OCI-LY3 (cell line): Measurements from ENCODE around the gene MRPL20.
A peak's percentile ranks its signal among the peaks of the same experiment; 100 is the strongest.
"Not testable (repeated sequence)": the region's sequence is repeated elsewhere in the genome, so short reads cannot be mapped to it uniquely, and the experiment has no call there.

ENCODE experiments used
- H2AFZ ChIP-seq: fragments of 200-600, 300-600 bp; shearing (Covaris generic); 2 replicates; pipeline ENCODE4 v1.6.0; 2014; ENCODE audit warnings: antibody characterized with exemption, low read depth, low read length
- H3K27ac ChIP-seq: fragments of 200-600, 300-600 bp; sonication (generic); 2 replicates; pipeline ENCODE4 v1.5.1; 2014; ENCODE audit warnings: mild to moderate bottlenecking, low read length, moderate library complexity, mixed read lengths
- H3K27me3 ChIP-seq: fragments of 200-600, 300-600 bp; sonication (generic); 2 replicates; pipeline ENCODE4 v1.6.1; 2014; ENCODE audit warnings: low read depth, low read length, mixed read lengths
- H3K36me3 ChIP-seq: fragments of 200-600, 300-600 bp; sonication (generic); replicated peaks from 2 replicates; pipeline ENCODE3; 2014; ENCODE audit warnings: low read depth, low read length, mixed read lengths
- H3K4me1 ChIP-seq: fragments of 300-600, 200-600 bp; sonication (generic); 2 replicates; pipeline ENCODE4 v1.6.1; 2014; ENCODE audit warnings: low read length, mixed read lengths
- H3K4me2 ChIP-seq: fragments of 200-600, 300-600 bp; sonication (generic); 2 replicates; pipeline ENCODE4 v1.6.1; 2014; ENCODE audit warnings: low read length, mixed read lengths
- H3K4me3 ChIP-seq: fragments of 300-600, 200-600 bp; sonication (generic); 2 replicates; pipeline ENCODE4 v1.5.1; 2014; ENCODE audit warnings: antibody characterized with exemption, mild to moderate bottlenecking, low read length, moderate library complexity
- H3K79me2 ChIP-seq: fragments of 300-600, 200-600 bp; shearing (Covaris generic); 2 replicates; pipeline ENCODE4 v1.6.1; 2014; ENCODE audit warnings: mild to moderate bottlenecking, low read length, mixed read lengths
- H3K9ac ChIP-seq: fragments of 300-600, 200-600 bp; shearing (Covaris generic); 2 replicates; pipeline ENCODE4 v1.6.0; 2014; ENCODE audit warnings: mild to moderate bottlenecking, low read length, moderate library complexity
- H3K9me3 ChIP-seq: fragments of 200-600, 300-600 bp; shearing (Covaris generic); 2 replicates; pipeline ENCODE4 v1.6.1; 2014; ENCODE audit warnings: low read length, mixed read lengths; ENCODE audit not compliant: insufficient read depth
- H4K20me1 ChIP-seq: fragments of 200-600, 300-600 bp; sonication (generic); 2 replicates; pipeline ENCODE4 v1.6.1; 2016; ENCODE audit warnings: low read length, mixed read lengths; ENCODE audit not compliant: insufficient read depth
- EZH2phosphoT487 ChIP-seq: fragments of 200-600 bp; shearing (Covaris generic); IDR thresholded peaks from 2 replicates; pipeline ENCODE4 v1.6.1; 2018; ENCODE audit warnings: antibody characterized with exemption, mixed run types, low read depth
- TF ChIP-seq, protein P1 (sequence below): fragments of 200-600, 300-600 bp; sonication (generic); IDR thresholded peaks from 2 replicates; pipeline ENCODE4 v1.5.1; 2014; ENCODE audit warnings: antibody characterized with exemption, low read length, low read depth

MRPL20 gene

DNA sequence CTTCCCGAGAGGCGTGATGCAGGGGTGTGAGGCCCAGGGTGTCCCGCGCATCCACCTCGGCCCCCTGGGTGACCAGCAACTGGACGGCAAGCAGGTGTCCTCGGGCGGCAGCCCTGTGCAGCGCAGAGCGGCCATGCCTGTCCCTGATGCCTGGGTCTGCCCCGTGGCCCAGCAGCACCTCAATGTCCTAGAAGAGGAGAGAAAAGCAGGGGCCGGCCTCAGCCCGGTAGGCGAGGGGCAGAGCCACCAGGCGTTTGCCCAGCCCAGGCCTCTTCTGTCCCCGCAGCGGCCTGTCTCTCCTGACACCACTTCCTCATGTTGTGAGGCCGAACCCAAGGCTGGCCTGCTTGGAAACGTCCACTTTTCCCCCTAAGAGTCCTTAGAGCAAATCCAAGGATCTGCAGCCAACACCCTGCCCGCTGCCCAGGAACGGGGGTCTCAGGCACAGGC, 12.3 kb upstream of the MRPL20 start:
- Histone ChIP-seq H4K20me1 (no peaks in the 10 kb centered on the region), H3K27me3 (no peaks in the 10 kb centered on the region), H3K4me1 (peaks cover 28% of the 10 kb centered on the region), H2AFZ (no peak overlapping the region), H3K4me2 (no peak overlapping the region), H3K79me2 (no peaks in the 10 kb centered on the region), H3K36me3 (no peaks in the 10 kb centered on the region), H3K9ac (no peak overlapping the region), H3K27ac (no peak overlapping the region), H3K4me3 (no peak overlapping the region), H3K9me3 (no peaks in the 10 kb centered on the region)
- TF ChIP-seq, protein P1, sequence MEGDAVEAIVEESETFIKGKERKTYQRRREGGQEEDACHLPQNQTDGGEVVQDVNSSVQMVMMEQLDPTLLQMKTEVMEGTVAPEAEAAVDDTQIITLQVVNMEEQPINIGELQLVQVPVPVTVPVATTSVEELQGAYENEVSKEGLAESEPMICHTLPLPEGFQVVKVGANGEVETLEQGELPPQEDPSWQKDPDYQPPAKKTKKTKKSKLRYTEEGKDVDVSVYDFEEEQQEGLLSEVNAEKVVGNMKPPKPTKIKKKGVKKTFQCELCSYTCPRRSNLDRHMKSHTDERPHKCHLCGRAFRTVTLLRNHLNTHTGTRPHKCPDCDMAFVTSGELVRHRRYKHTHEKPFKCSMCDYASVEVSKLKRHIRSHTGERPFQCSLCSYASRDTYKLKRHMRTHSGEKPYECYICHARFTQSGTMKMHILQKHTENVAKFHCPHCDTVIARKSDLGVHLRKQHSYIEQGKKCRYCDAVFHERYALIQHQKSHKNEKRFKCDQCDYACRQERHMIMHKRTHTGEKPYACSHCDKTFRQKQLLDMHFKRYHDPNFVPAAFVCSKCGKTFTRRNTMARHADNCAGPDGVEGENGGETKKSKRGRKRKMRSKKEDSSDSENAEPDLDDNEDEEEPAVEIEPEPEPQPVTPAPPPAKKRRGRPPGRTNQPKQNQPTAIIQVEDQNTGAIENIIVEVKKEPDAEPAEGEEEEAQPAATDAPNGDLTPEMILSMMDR = no peak
- TF ChIP-seq EZH2phosphoT487 = no peak

DNA sequence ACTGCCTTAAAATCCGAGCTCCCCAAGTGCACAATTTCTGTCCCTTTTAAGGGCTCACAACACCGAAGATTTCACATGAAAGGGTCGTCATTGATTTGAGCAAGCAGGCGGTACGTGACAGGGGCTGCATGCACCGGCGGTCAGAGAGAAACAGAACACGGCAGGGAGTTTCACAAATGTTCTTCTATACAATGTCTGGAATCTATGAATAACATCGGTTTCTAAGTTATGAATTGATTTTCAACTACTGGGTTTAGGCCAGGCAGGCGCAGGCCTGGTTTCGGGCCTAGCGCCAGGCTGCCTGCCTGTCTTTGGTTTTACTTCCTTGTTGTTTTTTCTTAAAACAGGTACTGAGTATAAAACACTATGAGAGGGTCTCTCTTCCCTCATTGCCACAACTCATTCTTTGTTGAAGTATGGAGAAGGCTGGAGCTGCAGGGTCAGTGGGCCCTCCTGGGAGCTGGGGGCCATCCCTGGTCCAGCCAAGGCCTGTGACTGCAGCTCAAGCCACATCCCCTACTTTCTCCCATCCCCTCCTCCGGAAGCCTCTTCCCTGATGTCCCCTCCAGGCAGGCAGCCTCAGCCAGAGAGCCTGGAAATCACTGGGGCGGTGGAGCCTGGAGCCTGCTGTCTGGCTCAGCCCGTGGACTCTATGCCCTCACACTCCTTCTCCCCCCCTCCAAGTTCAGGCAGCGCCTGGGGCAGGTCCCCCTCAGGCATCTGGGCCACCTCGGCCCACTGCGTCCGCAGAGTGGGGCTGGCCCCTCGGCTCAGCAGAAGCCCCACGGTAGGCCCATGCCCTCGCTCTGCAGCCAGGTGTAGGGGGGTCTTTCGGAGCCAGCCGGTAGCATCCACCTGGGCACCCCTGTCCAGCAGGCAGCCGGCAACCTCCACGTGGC, 11.6 kb upstream of the MRPL20 start:
- Histone ChIP-seq H3K36me3 (no peaks in the 10 kb centered on the region), H3K4me3 (peak overlapping the region; percentile 20; the same call in 1 of the 2 replicates), H3K9ac (peak overlapping the region; percentile 48), H3K27ac (peak overlapping the region; percentile 83), H3K79me2 (no peaks in the 10 kb centered on the region), H2AFZ (peak overlapping the region; percentile 90), H3K9me3 (no peaks in the 10 kb centered on the region), H3K27me3 (no peaks in the 10 kb centered on the region), H4K20me1 (no peaks in the 10 kb centered on the region), H3K4me2 (peak overlapping the region; percentile 48), H3K4me1 (peaks cover 28% of the 10 kb centered on the region)
- TF ChIP-seq, protein P1 = no peak
- TF ChIP-seq EZH2phosphoT487 = no peak

DNA sequence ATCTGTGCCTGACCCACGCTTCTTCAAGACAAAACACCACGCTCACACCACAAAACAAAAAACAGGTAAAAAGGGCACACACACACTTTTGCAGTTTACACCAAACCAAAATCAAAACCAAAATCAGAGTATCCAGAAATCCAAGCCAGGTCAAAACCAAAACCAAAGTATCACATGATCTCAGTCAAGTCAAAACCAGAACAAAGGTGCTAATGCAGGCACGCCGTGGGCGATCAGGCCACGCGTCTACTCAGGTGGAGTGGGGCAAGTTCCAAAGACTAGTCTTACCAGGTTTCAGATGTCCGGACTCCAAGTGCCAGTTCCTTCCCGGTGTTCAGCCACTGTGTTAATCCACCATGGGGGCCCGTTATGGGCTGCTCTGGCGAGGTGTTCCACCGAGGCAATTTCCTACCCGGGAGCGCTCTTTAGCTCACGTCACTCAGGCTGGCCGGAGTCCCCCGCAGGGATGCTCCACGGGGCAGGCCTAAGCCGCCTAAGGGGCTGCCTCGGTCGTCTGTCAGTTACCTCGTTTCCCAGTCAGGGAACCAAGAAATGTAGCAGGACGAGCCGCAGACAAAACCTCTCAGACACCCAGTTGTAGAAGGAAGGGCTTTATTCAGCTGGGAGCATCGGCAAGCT, 10.9 kb upstream of the MRPL20 start:
- Histone ChIP-seq H3K4me3 (peak overlapping the region; percentile 20; the same call in 1 of the 2 replicates), H2AFZ (peak overlapping the region; percentile 90), H3K4me2 (peak overlapping the region; percentile 48), H3K9ac (peak overlapping the region; percentile 48; the same call in 1 of the 2 replicates), H3K27ac (peak overlapping the region; percentile 83), H3K4me1 (peaks cover 28% of the 10 kb centered on the region)
- not testable (repeated sequence) for H3K36me3 ChIP-seq, H3K79me2 ChIP-seq, H4K20me1 ChIP-seq, H3K9me3 ChIP-seq, H3K27me3 ChIP-seq

DNA sequence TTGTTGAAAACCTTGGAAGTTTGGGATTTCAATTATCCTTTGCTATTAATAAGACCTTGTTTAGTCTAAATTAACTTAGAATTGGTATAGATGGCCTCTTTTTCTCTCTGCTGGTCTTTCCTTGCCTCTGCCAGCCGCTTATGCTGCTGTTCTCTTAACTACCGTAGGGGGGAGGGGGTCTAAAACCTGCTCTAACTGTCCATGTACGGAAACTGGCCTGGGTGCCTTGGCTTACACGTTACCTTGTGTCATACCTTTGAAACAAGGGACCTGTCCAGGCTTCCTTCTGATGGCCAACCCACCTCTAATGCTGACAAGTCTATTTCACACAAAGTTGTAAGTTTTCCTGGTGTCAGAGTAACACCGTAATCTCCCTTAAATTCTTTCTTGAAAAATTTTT, 10.3 kb upstream of the MRPL20 start:
- H3K36me3 ChIP-seq, H3K9ac ChIP-seq, H3K4me3 ChIP-seq, H2AFZ ChIP-seq, H3K27me3 ChIP-seq, H3K9me3 ChIP-seq, H4K20me1 ChIP-seq, H3K79me2 ChIP-seq: not testable (repeated sequence)
- Histone ChIP-seq H3K4me1 (peaks cover 26% of the 10 kb centered on the region), H3K4me2 (peak overlapping the region; percentile 48; the same call in 1 of the 2 replicates), H3K27ac (peak overlapping the region; percentile 83)

DNA sequence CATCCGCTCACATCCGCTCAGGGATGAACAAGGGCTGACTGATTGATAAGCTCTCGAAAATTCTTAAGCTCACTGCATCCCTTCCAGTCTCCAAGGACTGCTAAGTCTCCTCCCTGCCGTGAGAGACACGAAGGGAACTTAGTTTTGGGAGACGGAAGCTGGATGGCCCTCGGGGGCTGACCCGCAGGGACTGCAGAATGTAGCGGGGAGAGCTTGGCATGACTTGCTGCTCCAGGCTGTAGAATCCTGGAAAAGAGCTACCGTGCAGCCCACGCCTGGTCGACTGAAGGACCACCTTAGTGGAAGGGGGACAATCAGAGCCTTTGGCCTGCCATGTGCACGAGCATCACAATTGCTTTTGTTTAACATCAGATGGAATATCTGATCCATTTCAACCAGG, 8.7 kb upstream of the MRPL20 start:
- Histone ChIP-seq H3K4me3 (no peak overlapping the region), H3K79me2 (no peaks in the 10 kb centered on the region), H4K20me1 (no peaks in the 10 kb centered on the region), H3K4me1 (peaks cover 19% of the 10 kb centered on the region), H3K9me3 (no peaks in the 10 kb centered on the region), H3K36me3 (peaks cover 3% of the 10 kb centered on the region), H3K9ac (no peak overlapping the region), H3K27ac (no peak overlapping the region), H3K4me2 (no peak overlapping the region), H2AFZ (no peak overlapping the region), H3K27me3 (no peaks in the 10 kb centered on the region)
- TF ChIP-seq, protein P1 = no peak
- no peak for TF ChIP-seq EZH2phosphoT487

DNA sequence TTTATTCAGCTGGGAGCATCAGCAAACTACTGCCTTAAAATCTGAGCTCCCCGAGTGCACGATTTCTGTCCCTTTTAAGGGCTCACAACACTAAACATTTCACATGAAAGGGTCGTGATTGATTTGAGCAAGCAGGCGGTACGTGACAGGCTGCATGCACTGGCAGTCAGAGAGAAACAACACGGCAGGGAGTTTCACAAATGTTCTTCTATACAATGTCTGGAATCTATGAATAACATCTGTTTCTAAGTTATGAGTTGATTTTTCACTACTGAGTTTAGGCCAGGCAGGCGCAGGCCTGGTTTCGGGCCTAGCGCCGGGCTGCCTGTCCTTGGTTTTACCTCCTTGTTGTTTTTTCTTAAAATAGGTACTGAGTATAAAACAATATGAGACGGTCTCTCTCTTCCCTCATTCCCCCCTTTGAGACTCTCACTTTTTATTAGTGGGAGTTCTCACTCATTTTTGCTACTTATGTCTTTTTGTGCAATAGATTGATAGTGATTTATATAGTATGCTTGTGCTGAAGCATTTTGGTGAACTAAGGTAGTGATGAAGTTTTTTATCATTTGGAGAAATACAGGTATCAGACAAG, 5.3 kb upstream of the MRPL20 start:
- not testable (repeated sequence) for H3K4me2 ChIP-seq, H2AFZ ChIP-seq

More for the DNA sequence above, 5.3 kb upstream of the MRPL20 start:
- not testable (repeated sequence) for H3K4me3 ChIP-seq, H3K27me3 ChIP-seq, H3K9me3 ChIP-seq, H3K9ac ChIP-seq, H3K27ac ChIP-seq, H3K4me1 ChIP-seq, H4K20me1 ChIP-seq
- Histone ChIP-seq H3K36me3 (peaks cover 17% of the 10 kb centered on the region), H3K79me2 (peaks cover 23% of the 10 kb centered on the region)
